Endothelial cell of umbilical vein (primary cell): ENCODE results near the gene SLC25A22. TPM values are rescaled to one million over a fixed set of nuclear protein-coding genes. Genes with fewer than 3 reads are reported as not detected.
A peak's percentile ranks its signal among the peaks of the same experiment; 100 is the strongest.

ENCODE experiments used
- BruUV-seq: library from RNA; stranded (reverse); fragments of 400-500 nt; replicated peaks from 2 replicates; lab custom pipeline; 2021; lab: Mats Ljungman, UMichigan
- CTCF ChIA-PET: fragments of 300-600, 350-600 bp; sonication (Branson Sonifier 250); formaldehyde crosslinking; loops from one replicate; lab custom pipeline; 2021; ENCODE audit warnings: antibody characterized with exemption, inconsistent platforms; lab: Charles Lee
- POLR2A ChIA-PET: fragments of 300-600, 350-600 bp; sonication (Branson Sonifier 250); formaldehyde crosslinking; loops from one replicate; lab custom pipeline; 2021; ENCODE audit warnings: antibody characterized with exemption, inconsistent platforms; lab: Charles Lee
- DNase-seq: peaks from one replicate; pipeline ENCODE4 v3.0.0-alpha.2; 2011; ENCODE audit warnings: low read depth, low spot score
- FAIRE-seq: peaks from 2 replicates; lab custom pipeline; 2011; peaks lifted over from hg19 to GRCh38; lab: Jason Lieb, UNC
- H2AFZ ChIP-seq: 2 replicates; pipeline ENCODE4 v1.6.0; 2012; ENCODE audit warnings: low read depth, low read length, control low read depth, inconsistent platforms
- H3K27ac ChIP-seq: 2 replicates; pipeline ENCODE4 v1.5.1; 2011; ENCODE audit warnings: low read depth, mild to moderate bottlenecking, control low read depth, low read length, moderate library complexity; ENCODE audit not compliant: insufficient read depth
- H3K27me3 ChIP-seq, 2 experiments: 2 replicates each; pipeline versions ENCODE4 v1.6.0 to v1.6.1; 2011; ENCODE audit warnings: low read length in 2 of 2, mixed read lengths in 1 of 2; ENCODE audit not compliant: control insufficient read depth in 2 of 2, insufficient read depth in 2 of 2
- H3K36me3 ChIP-seq, 2 experiments: 2 replicates in 1 of 2; 3 replicates in 1 of 2; pipeline ENCODE4 v1.5.1; 2011; ENCODE audit warnings: low read length in 2 of 2, mild to moderate bottlenecking in 1 of 2, moderate library complexity in 1 of 2; ENCODE audit not compliant: control insufficient read depth in 2 of 2, insufficient read depth in 2 of 2; ENCODE audit errors: extremely low read depth in 1 of 2
- H3K4me1 ChIP-seq: 3 replicates; pipeline ENCODE4 v1.5.1; 2011; ENCODE audit warnings: mild to moderate bottlenecking, low read length; ENCODE audit not compliant: control insufficient read depth, insufficient read depth; ENCODE audit errors: extremely low read depth
- H3K4me2 ChIP-seq: 2 replicates; pipeline ENCODE4 v1.6.1; 2011; ENCODE audit warnings: low read length, control low read depth, mixed read lengths; ENCODE audit not compliant: insufficient read depth
- H3K4me3 ChIP-seq, 3 experiments: fragments of 200-600 bp in 1 of 3; sonication (generic), shearing (Covaris generic) in 1 of 3; replicated peaks in 1 of 3; 2 replicates each; pipeline ENCODE4 v1.5.1; 2011 to 2016; ENCODE audit warnings: control low read depth in 3 of 3, low read length in 3 of 3, mild to moderate bottlenecking in 2 of 3, inconsistent platforms in 1 of 3, low read depth in 1 of 3, moderate library complexity in 1 of 3; ENCODE audit not compliant: insufficient read depth in 1 of 3
- H3K79me2 ChIP-seq: 2 replicates; pipeline ENCODE4 v1.6.0; 2012; ENCODE audit warnings: low read length, inconsistent platforms; ENCODE audit not compliant: control insufficient read depth, insufficient read depth
- H3K9ac ChIP-seq: replicated peaks from 2 replicates; pipeline ENCODE3; 2011; ENCODE audit warnings: low read length, control low read depth; ENCODE audit not compliant: insufficient read depth; ENCODE audit errors: extremely low read depth
- H3K9me1 ChIP-seq: replicated peaks from 3 replicates; pipeline ENCODE4 v1.6.0; 2011; ENCODE audit warnings: mild to moderate bottlenecking, low read length; ENCODE audit not compliant: control insufficient read depth, insufficient read depth; ENCODE audit errors: extremely low read depth
- H3K9me3 ChIP-seq: replicated peaks from 2 replicates; pipeline ENCODE4 v1.5.1; 2012; ENCODE audit warnings: low read length, inconsistent platforms; ENCODE audit not compliant: control insufficient read depth, insufficient read depth
- H4K20me1 ChIP-seq: replicated peaks from 2 replicates; pipeline ENCODE3; 2011; ENCODE audit warnings: mild to moderate bottlenecking, low read length; ENCODE audit not compliant: control insufficient read depth, insufficient read depth; ENCODE audit errors: extremely low read depth
- EZH2 ChIP-seq: IDR thresholded peaks from 2 replicates; pipeline ENCODE4 v1.6.1; 2012; ENCODE audit warnings: borderline replicate concordance, low read depth, mild to moderate bottlenecking, moderate library complexity, low read length, inconsistent platforms; ENCODE audit not compliant: severe bottlenecking
- FOS ChIP-seq: IDR thresholded peaks from 2 replicates; pipeline ENCODE4 v1.6.1; 2011; ENCODE audit warnings: mild to moderate bottlenecking, low read length, moderate library complexity, borderline replicate concordance; ENCODE audit not compliant: insufficient read depth
- GATA2 ChIP-seq: IDR thresholded peaks from 2 replicates; pipeline ENCODE4 v1.7.0; 2011; ENCODE audit warnings: low read depth, mild to moderate bottlenecking, moderate library complexity, mixed read lengths, low read length; ENCODE audit not compliant: insufficient read length, insufficient read depth
- JUN ChIP-seq: IDR thresholded peaks from 2 replicates; pipeline ENCODE4 v1.6.1; 2011; ENCODE audit warnings: borderline replicate concordance, low read depth; ENCODE audit not compliant: insufficient read length, insufficient read depth
- MYC ChIP-seq: IDR thresholded peaks from one replicate; pipeline ENCODE4 v1.6.1; 2011; ENCODE audit warnings: mild to moderate bottlenecking, low read depth, low read length
- POLR2A ChIP-seq: IDR thresholded peaks from 2 replicates; pipeline ENCODE4 v1.6.1; 2012; ENCODE audit warnings: low read depth, mild to moderate bottlenecking, control low read depth, low read length
- POLR2AphosphoS5 ChIP-seq: IDR thresholded peaks from 2 replicates; pipeline ENCODE4 v1.6.1; 2012; ENCODE audit warnings: low read depth, mild to moderate bottlenecking, control low read depth, low read length, moderate library complexity; ENCODE audit not compliant: insufficient read depth
- dilution Hi-C: fragments of 300-500 bp; cut with MboI; formaldehyde crosslinking; loops from one replicate; pipeline ENCODE4 v1.15.0; 2019; ENCODE audit warnings: low sequenced_read_pairs; ENCODE audit not compliant: extremely low pct_ligation_motif_present
- intact Hi-C: fragments of 100-400 bp; cut with micrococcal nuclease; formaldehyde crosslinking; loops from one replicate; pipeline ENCODE4 v1.10.0; 2022
- polyA plus RNA-seq, 4 experiments: library from polyadenylated mRNA; depleted of rRNA in 3 of 4; stranded (reverse) in 3 of 4; unstranded in 1 of 4; fragments of >200 nt; gene quantifications; 2 replicates each; pipeline versions ENCODE4 v1.2.1 to v1.2.3, GENCODE V29; 2011 to 2012; ENCODE audit warnings: missing spikeins in 1 of 4
- total RNA-seq: library from RNA; stranded (reverse); gene quantifications from 2 replicates; pipeline ENCODE4 v1.2.3, GENCODE V29; 2021
- TF ChIP-seq, protein P1 (sequence below), 2 donors: IDR thresholded peaks; 1 replicate in 1 of 2; 2 replicates in 1 of 2; pipeline ENCODE4 v1.5.1; 2011; ENCODE audit warnings: low read length in 2 of 2, mild to moderate bottlenecking in 2 of 2, moderate library complexity in 2 of 2, control low read depth in 1 of 2, inconsistent platforms in 1 of 2, low read depth in 1 of 2; ENCODE audit not compliant: insufficient read depth in 1 of 2; ENCODE audit errors: extremely low read depth in 1 of 2
- TF ChIP-seq, protein P2 (sequence below): IDR thresholded peaks from 2 replicates; pipeline ENCODE4 v1.6.1; 2011; ENCODE audit not compliant: insufficient read depth, insufficient read length

The SLC25A22 gene
- total and polyA plus RNA-seq, 2 donors (not counting 3 experiments of a cell fraction or from before 2014, with no cell fraction given), result 24.5 to 24.9 TPM

DNA sequence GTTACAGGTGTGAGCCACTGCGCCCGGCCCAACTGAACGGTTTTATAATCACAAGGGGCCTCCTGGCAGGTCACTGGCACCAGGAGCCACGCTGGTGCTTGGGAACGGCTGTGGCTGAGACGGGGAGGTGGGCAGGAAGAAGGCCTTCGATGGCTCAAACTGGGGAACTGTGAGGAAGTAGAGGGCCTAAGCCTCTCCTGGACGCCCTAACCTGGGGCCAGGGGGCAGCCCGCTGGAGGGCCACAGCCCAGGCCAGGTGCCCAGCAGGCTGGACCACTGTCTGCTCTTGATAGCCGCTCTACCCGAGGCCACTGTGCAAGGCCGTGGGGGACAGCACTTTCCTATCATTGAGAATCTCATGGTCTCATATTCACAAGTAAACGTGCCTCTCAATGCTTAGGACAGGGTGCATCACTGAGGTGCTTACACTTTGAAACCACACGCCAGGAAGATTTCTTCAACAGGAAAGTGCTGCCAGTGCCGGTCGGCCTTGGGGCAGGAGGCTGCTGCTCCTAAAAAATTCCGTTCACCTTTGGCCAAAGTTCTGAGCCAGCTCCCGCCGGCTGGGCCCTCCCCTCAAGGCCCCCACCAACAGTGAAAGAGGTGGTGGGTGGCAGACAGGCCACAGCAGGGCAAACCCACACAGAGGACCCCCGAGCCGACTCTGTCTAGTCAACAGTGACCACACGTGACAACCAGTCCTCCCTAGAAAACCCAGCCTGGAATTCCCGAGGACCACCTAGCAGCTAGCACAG, 28.0 kb downstream of the SLC25A22 start:
- H3K36me3 ChIP-seq, result peaks cover 17 to 42% of the 10 kb centered on the region in 2 experiments
- H3K4me1 ChIP-seq, result peaks cover 4% of the 10 kb centered on the region
- intact Hi-C loops (no loop called here), dilution Hi-C loops (no loop called here)
- ChIA-PET CTCF (no interaction called here), POLR2A (no interaction called here)
- no peaks in the 10 kb centered on the region for H3K9me3 ChIP-seq
- H3K9ac ChIP-seq, result no peak overlapping the region
- H3K4me2 ChIP-seq, result no peak overlapping the region
- no peaks in the 10 kb centered on the region for H3K27me3 ChIP-seq
- TF ChIP-seq GATA2 (no peak), FOS (no peak)
- H4K20me1 ChIP-seq, result no peaks in the 10 kb centered on the region
- FAIRE-seq (no peak), DNase-seq (no peak)
- BruUV-seq, result TSS peak; percentile 7
- no peak overlapping the region for H2AFZ ChIP-seq
- no peaks in the 10 kb centered on the region for H3K9me1 ChIP-seq
- H3K79me2 ChIP-seq, result peaks cover 34% of the 10 kb centered on the region
- H3K27ac ChIP-seq, result no peak overlapping the region
- H3K4me3 ChIP-seq, result no peak overlapping the region

DNA sequence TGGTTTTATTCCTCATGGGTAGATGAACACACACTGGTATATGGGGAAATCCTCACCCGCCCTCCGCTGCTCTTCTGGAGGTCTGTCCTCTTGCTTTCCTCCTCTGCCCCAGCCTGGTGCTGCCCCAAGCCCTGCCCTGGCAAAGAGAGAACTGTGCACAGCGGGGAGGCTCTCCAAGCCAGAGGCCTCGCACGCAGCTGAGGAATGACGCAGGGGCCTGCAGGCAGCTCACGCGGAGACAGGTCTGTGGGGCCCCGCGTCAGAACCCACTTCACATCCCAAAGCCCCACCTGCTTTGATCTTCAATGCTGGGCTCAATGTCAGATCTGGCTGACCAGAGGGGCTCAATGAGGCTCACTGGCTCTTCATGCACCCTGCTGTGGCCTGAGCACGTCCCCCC, 30.8 kb downstream of the SLC25A22 start:
- dilution Hi-C loops (no loop called here), intact Hi-C loops (no loop called here)
- H3K36me3 ChIP-seq, result peaks cover 16 to 41% of the 10 kb centered on the region in 2 experiments
- CTCF ChIA-PET, result no interaction called here
- POLR2A ChIA-PET, result no interaction called here
- no peaks in the 10 kb centered on the region for H3K9me1 ChIP-seq
- H3K9me3 ChIP-seq, result no peaks in the 10 kb centered on the region
- FAIRE-seq (no peak), DNase-seq (no peak)
- no peaks in the 10 kb centered on the region for H3K27me3 ChIP-seq
- H3K79me2 ChIP-seq, result peaks cover 7% of the 10 kb centered on the region
- H2AFZ ChIP-seq, result no peak overlapping the region
- BruUV-seq, result TSS peak; percentile 8
- H3K27ac ChIP-seq, result no peak overlapping the region
- TF ChIP-seq POLR2AphosphoS5, result no peak
- TF ChIP-seq POLR2A, result no peak
- no peak for TF ChIP-seq FOS
- TF ChIP-seq, protein P1, sequence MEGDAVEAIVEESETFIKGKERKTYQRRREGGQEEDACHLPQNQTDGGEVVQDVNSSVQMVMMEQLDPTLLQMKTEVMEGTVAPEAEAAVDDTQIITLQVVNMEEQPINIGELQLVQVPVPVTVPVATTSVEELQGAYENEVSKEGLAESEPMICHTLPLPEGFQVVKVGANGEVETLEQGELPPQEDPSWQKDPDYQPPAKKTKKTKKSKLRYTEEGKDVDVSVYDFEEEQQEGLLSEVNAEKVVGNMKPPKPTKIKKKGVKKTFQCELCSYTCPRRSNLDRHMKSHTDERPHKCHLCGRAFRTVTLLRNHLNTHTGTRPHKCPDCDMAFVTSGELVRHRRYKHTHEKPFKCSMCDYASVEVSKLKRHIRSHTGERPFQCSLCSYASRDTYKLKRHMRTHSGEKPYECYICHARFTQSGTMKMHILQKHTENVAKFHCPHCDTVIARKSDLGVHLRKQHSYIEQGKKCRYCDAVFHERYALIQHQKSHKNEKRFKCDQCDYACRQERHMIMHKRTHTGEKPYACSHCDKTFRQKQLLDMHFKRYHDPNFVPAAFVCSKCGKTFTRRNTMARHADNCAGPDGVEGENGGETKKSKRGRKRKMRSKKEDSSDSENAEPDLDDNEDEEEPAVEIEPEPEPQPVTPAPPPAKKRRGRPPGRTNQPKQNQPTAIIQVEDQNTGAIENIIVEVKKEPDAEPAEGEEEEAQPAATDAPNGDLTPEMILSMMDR (IDR thresholded peaks at IDR 0.05; ENCODE audit: extremely low read depth in 1 of 2, insufficient read depth in 1 of 2, low read depth in 1 of 2, low read length in 2 of 2), result no peak
- TF ChIP-seq MYC, result no peak
- TF ChIP-seq, protein P2, sequence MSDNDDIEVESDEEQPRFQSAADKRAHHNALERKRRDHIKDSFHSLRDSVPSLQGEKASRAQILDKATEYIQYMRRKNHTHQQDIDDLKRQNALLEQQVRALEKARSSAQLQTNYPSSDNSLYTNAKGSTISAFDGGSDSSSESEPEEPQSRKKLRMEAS, result no peak
- no peak for TF ChIP-seq GATA2
- TF ChIP-seq JUN, result no peak
- TF ChIP-seq EZH2, result no peak
- H3K9ac ChIP-seq, result no peak overlapping the region
- H4K20me1 ChIP-seq, result no peaks in the 10 kb centered on the region
- H3K4me1 ChIP-seq, result no peaks in the 10 kb centered on the region
- H3K4me2 ChIP-seq, result no peak overlapping the region
- H3K4me3 ChIP-seq, result no peak overlapping the region
